HepG2 (cell line): ENCODE measurements around the gene SLC9C2. TPM values are rescaled to one million over a fixed set of nuclear protein-coding genes. Genes with fewer than 3 reads are reported as not detected.

ENCODE experiments used
- ATAC-seq: fragments of 200-7000 bp; cut with Tn5 transposase; 3 replicates; pipeline ENCODE4 v1.9.1; 2020; ENCODE audit warnings: mild to moderate bottlenecking, moderate library complexity
- BruUV-seq: library from RNA; stranded (reverse); fragments of 400-500 nt; replicated peaks from 2 replicates; lab custom pipeline; 2021; lab: Mats Ljungman, UMichigan
- CTCF ChIA-PET: fragments of 300-600 bp; formaldehyde crosslinking; extraction: SDS; loops from one replicate; lab custom pipeline; 2021; ENCODE audit warnings: low total read pairs, inconsistent platforms, low intra/inter-chr PET ratio; lab: Yijun Ruan, JAX
- POLR2A ChIA-PET: fragments of 350-600 bp; sonication (Branson Sonifier 250); formaldehyde crosslinking; loops from one replicate; lab custom pipeline; 2020; ENCODE audit warnings: antibody characterized with exemption, inconsistent platforms; lab: Yijun Ruan, JAX
- DNase-seq: peaks from one replicate; pipeline ENCODE4 v3.0.0-alpha.2; 2015; ENCODE audit warnings: low spot score
- FAIRE-seq: peaks from 3 replicates; lab custom pipeline; 2011; peaks lifted over from hg19 to GRCh38; lab: Jason Lieb, UNC
- H2AFZ ChIP-seq: one replicate; pipeline ENCODE4 v1.6.1; 2011; ENCODE audit warnings: low read length, inconsistent platforms
- H3K27ac ChIP-seq: fragments of 300-600 bp; 3 replicates; pipeline ENCODE4 v1.8.0; 2011; ENCODE audit warnings: mixed run types, mild to moderate bottlenecking, mixed read lengths, low read length, inconsistent platforms; ENCODE audit not compliant: insufficient read depth; ENCODE audit errors: extremely low read length
- H3K27me3 ChIP-seq, 2 experiments: fragments of 200-600 bp in 1 of 2; 2 replicates in 1 of 2; 3 replicates in 1 of 2; pipeline versions ENCODE4 v1.6.0 to v1.8.0; 2011; ENCODE audit warnings: low read length in 2 of 2, mild to moderate bottlenecking in 2 of 2, moderate library complexity in 2 of 2, inconsistent platforms in 1 of 2; ENCODE audit not compliant: insufficient read depth in 2 of 2, control insufficient read depth in 1 of 2
- H3K36me3 ChIP-seq, 2 experiments: fragments of 200-600 bp in 1 of 2; replicated peaks in 1 of 2; 2 replicates in 1 of 2; 3 replicates in 1 of 2; pipeline versions ENCODE4 v1.5.1 to v1.8.0; 2011; ENCODE audit warnings: low read length in 2 of 2, inconsistent platforms in 1 of 2; ENCODE audit not compliant: insufficient read depth in 2 of 2, control insufficient read depth in 1 of 2
- H3K4me1 ChIP-seq: 2 replicates; pipeline ENCODE4 v1.5.1; 2012; ENCODE audit warnings: low read length, inconsistent platforms; ENCODE audit not compliant: insufficient read depth
- H3K4me2 ChIP-seq: 2 replicates; pipeline ENCODE4 v1.6.0; 2011; ENCODE audit warnings: low read depth, low read length, inconsistent platforms
- H3K4me3 ChIP-seq, 3 experiments: fragments of 200-600 bp in 1 of 3; sonication (generic), shearing (Covaris generic) in 1 of 3; replicated peaks in 1 of 3; 2 replicates each; pipeline ENCODE4 v1.5.1; 2011 to 2016; ENCODE audit warnings: low read length in 3 of 3, inconsistent platforms in 2 of 3, low read depth in 2 of 3, mild to moderate bottlenecking in 2 of 3, control low read depth in 1 of 3, mixed read lengths in 1 of 3; ENCODE audit not compliant: insufficient read depth in 1 of 3
- H3K79me2 ChIP-seq: one replicate; pipeline ENCODE4 v1.6.1; 2011; ENCODE audit warnings: low read length, inconsistent platforms; ENCODE audit not compliant: insufficient read depth
- H3K9ac ChIP-seq: 2 replicates; pipeline ENCODE4 v1.6.0; 2011; ENCODE audit warnings: mild to moderate bottlenecking, low read depth, low read length, inconsistent platforms; ENCODE audit not compliant: insufficient read depth
- H3K9me3 ChIP-seq: 2 replicates; pipeline ENCODE4 v1.5.1; 2012; ENCODE audit warnings: mild to moderate bottlenecking, low read length
- H4K20me1 ChIP-seq: 2 replicates; pipeline ENCODE4 v1.6.0; 2011; ENCODE audit warnings: inconsistent platforms, mild to moderate bottlenecking, low read length, moderate library complexity; ENCODE audit not compliant: insufficient read depth
- BORCS8-MEF2B ChIP-seq: sonication (generic); formaldehyde crosslinking; IDR thresholded peaks from 2 replicates; pipeline ENCODE4 v1.8.0; 2022; ENCODE audit warnings: mild to moderate bottlenecking, missing genetic modification reagents
- HIVEP1 ChIP-seq: sonication (generic); formaldehyde crosslinking; IDR thresholded peaks from 2 replicates; pipeline ENCODE4 v1.4.0; 2020; ENCODE audit warnings: mild to moderate bottlenecking, missing genetic modification reagents
- PLSCR1 ChIP-seq: sonication (generic); formaldehyde crosslinking; IDR thresholded peaks from 2 replicates; pipeline ENCODE4 v1.5.0; 2020; ENCODE audit warnings: missing genetic modification reagents, mild to moderate bottlenecking, borderline replicate concordance
- RXRA ChIP-seq: sonication (generic); formaldehyde crosslinking; IDR thresholded peaks from 2 replicates; pipeline ENCODE4 v1.5.1; 2020; ENCODE audit warnings: missing genetic modification reagents
- SMC3 ChIP-seq: IDR thresholded peaks from 2 replicates; pipeline ENCODE4 v1.6.1; 2011; ENCODE audit warnings: low read length, improper control_type of control experiment
- SYNCRIP ChIP-seq: fragments of 200-400 bp; formaldehyde crosslinking; IDR thresholded peaks from 2 replicates; pipeline ENCODE4 v1.6.1; 2018; ENCODE audit warnings: mild to moderate bottlenecking, low read depth, low read length; ENCODE audit not compliant: insufficient read depth
- TFAP4 ChIP-seq: sonication (generic); IDR thresholded peaks from 2 replicates; pipeline ENCODE4 v1.6.1; 2016; ENCODE audit warnings: low read depth, borderline replicate concordance
- ZNF276 ChIP-seq: sonication (generic); formaldehyde crosslinking; IDR thresholded peaks from 2 replicates; pipeline ENCODE4 v1.4.0; 2020; ENCODE audit warnings: mild to moderate bottlenecking, low read depth, missing genetic modification reagents
- WGBS: methylation state at CpG from one replicate; pipeline ENCODE4 v1.1.6; 2017; ENCODE audit warnings: low lambda C conversion rate; 5-methylcytosine and 5-hydroxymethylcytosine counted together
- in situ Hi-C: cut with HindIII; loops from 2 replicates; pipeline ENCODE4 v1.10.0; 2017; ENCODE audit warnings: low pct_unique_long_range_greater_than_20kb; ENCODE audit not compliant: extremely low pct_ligation_motif_present
- intact Hi-C: fragments of 100-400 bp; cut with micrococcal nuclease; formaldehyde crosslinking; loops from one replicate; pipeline ENCODE4 v1.10.0; 2022; ENCODE audit not compliant: unreplicated experiment
- polyA plus RNA-seq, 8 experiments: library from polyadenylated mRNA; depleted of rRNA in 3 of 8; stranded (reverse) in 7 of 8; unstranded in 1 of 8; fragments of >200 nt; fragmentation: Illumina TruSeq in 4 of 8; extraction: Trizol in 4 of 8; gene quantifications; 2 replicates each; pipeline versions ENCODE4 v1.2.1 to v1.2.3, GENCODE V29; 2011 to 2016; ENCODE audit warnings: low read depth in 4 of 8, missing spikeins in 1 of 8, mixed read lengths in 1 of 8; ENCODE audit not compliant: insufficient read depth in 1 of 8
- total RNA-seq, 5 experiments: library from RNA; depleted of rRNA; stranded (reverse); fragments of >200 nt; fragmentation: Illumina TruSeq; extraction: Trizol; gene quantifications; 2 replicates each; pipeline ENCODE4 v1.2.3, GENCODE V29; 2016; ENCODE audit warnings: low read depth in 1 of 5
- TF ChIP-seq, protein P1 (sequence below): sonication (generic); formaldehyde crosslinking; IDR thresholded peaks from 2 replicates; pipeline ENCODE4 v1.8.1; 2023; ENCODE audit warnings: mild to moderate bottlenecking, inconsistent platforms, moderate library complexity, missing genetic modification reagents, borderline replicate concordance
- TF ChIP-seq, protein P2 (sequence below), 2 experiments: sonication (generic) in 1 of 2; formaldehyde crosslinking in 1 of 2; IDR thresholded peaks; 2 replicates each; pipeline versions ENCODE4 v1.6.1 to v1.9.0; 2014 to 2022; ENCODE audit warnings: antibody characterized with exemption in 1 of 2, borderline replicate concordance in 1 of 2, inconsistent platforms in 1 of 2, low read depth in 1 of 2, missing genetic modification reagents in 1 of 2

The SLC9C2 gene
- total and polyA plus RNA-seq, 2 of the 13 experiments (the other 11 are each of a cell fraction or from before 2014, with no cell fraction given), result 0.03 TPM; not detected in 1

DNA sequence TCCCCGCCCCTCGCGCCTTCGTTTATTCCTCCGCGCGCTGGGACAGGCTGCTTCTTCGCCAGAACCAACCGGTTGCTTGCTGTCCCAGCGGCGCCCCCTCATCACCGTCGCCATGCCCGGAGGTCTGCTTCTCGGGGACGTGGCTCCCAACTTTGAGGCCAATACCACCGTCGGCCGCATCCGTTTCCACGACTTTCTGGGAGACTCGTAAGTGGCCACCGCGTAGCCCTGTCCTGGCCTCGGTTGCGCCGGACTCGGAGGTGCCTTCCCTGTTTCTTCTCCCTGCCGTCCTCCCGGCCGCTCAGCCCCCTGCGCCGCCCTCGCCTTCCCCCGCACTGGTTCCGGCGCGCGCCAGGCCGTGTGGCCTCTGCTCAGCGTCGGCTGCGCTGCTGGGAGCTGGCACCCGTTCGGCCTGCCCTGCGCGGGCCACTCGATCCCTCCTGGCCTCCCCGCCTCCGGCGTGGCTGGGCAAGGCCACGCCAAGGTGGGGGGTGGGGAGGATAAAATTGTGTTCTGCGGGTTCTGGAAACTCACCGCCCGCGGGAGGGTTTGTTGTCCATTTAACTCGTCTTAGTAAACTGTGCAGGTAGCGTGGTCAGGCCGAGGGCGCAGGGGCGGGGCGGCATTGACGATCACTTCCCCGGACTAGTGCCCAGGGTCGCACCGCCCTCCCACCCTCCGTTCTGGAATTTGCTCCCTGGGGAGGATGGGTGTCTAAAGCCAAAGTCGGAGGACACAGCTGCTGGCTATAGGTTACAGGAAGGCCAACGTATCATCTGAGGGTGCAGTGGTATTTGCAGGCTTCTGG, 125.4 kb downstream of the SLC9C2 start, which contains the start of gene PRDX6:
TSS of gene PRDX6 (plus strand) at position 50 of the 808 bp plus-strand sequence. CDS start at position 113, 63 bp downstream.
- whole genome bisulfite sequencing, result 2% methylated on average over 11 of the region's 69 CpGs
- Histone ChIP-seq H3K9me3 (no peaks in the 10 kb centered on the region), H3K4me1 (peaks cover 64% of the 10 kb centered on the region), H3K4me3 (peak within 1 kb of the TSS; percentile 77 to 96 (median 91)), H3K9ac (peak within 1 kb of the TSS; percentile 94), H3K79me2 (peaks cover 66% of the 10 kb centered on the region), H3K4me2 (peak within 1 kb of the TSS; percentile 98), H3K36me3 (peaks cover 9 to 23% of the 10 kb centered on the region in 2 experiments), H2AFZ (no peak within 1 kb of the TSS), H3K27me3 (no peaks in the 10 kb centered on the region; a peak in 1 of 5 replicates), H4K20me1 (peaks cover 15% of the 10 kb centered on the region), H3K27ac (peak within 1 kb of the TSS; percentile 97)
- no peak for FAIRE-seq
- ChIA-PET POLR2A (interaction anchor here (0.9 to 3.7 kb wide), 14 partner anchors 9 to 1696 kb away, joined by 3 to 25 read pairs (median 5); partner anchors contain the start of genes CENPL, DARS2, GAS5 and KLHL20), CTCF (no interaction called here)
- no TSS peak for BruUV-seq
- intact Hi-C loops (loop anchor here (1.0 kb wide), 1 partner anchor 46 kb away; no protein-coding TSS in a partner anchor), in situ Hi-C loops (no loop called here)
- peak; percentile 48 for DNase-seq
- peak; percentile 72 for ATAC-seq
- TF ChIP-seq ZNF276 (peak; percentile 93), BORCS8-MEF2B (CRISPR knock-in tag) (peak; percentile 77), PLSCR1 (CRISPR knock-in tag) (no peak), SMC3 (no peak), TFAP4 (peak; percentile 48; the same call in 1 of the 2 replicates), RXRA (CRISPR knock-in tag) (peak; percentile 70), SYNCRIP (no peak), HIVEP1 (CRISPR knock-in tag) (no peak; the same call in 1 of the 2 replicates)
- TF ChIP-seq, protein P1, sequence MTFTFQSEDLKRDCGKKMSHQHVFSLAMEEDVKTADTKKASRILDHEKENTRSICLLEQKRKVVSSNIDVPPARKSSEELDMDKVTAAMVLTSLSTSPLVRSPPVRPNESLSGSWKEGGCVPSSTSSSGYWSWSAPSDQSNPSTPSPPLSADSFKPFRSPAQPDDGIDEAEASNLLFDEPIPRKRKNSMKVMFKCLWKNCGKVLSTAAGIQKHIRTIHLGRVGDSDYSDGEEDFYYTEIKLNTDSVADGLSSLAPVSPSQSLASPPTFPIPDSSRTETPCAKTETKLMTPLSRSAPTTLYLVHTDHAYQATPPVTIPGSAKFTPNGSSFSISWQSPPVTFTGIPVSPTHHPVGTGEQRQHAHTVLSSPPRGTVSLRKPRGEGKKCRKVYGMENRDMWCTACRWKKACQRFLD (CRISPR knock-in tag), result peak; percentile 43; the same call in 1 of the 2 replicates
- TF ChIP-seq, protein P2, sequence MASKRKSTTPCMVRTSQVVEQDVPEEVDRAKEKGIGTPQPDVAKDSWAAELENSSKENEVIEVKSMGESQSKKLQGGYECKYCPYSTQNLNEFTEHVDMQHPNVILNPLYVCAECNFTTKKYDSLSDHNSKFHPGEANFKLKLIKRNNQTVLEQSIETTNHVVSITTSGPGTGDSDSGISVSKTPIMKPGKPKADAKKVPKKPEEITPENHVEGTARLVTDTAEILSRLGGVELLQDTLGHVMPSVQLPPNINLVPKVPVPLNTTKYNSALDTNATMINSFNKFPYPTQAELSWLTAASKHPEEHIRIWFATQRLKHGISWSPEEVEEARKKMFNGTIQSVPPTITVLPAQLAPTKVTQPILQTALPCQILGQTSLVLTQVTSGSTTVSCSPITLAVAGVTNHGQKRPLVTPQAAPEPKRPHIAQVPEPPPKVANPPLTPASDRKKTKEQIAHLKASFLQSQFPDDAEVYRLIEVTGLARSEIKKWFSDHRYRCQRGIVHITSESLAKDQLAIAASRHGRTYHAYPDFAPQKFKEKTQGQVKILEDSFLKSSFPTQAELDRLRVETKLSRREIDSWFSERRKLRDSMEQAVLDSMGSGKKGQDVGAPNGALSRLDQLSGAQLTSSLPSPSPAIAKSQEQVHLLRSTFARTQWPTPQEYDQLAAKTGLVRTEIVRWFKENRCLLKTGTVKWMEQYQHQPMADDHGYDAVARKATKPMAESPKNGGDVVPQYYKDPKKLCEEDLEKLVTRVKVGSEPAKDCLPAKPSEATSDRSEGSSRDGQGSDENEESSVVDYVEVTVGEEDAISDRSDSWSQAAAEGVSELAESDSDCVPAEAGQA (IDR thresholded peaks at IDR 0.05; ENCODE audit: low read depth), result 0 out of 2 replicates have a peak, but pooled peaks have one; percentile 25
- TF ChIP-seq, protein P2 (CRISPR knock-in tag; IDR thresholded peaks at IDR 0.05; ENCODE audit: borderline replicate concordance), result peak; percentile 85; the same call in 1 of the 2 replicates
